Measurements from ENCODE around the gene ZNF668. TPM values are rescaled to one million over a fixed set of nuclear protein-coding genes. Genes with fewer than 3 reads are reported as not detected.
A peak's percentile ranks its signal among the peaks of the same experiment; 100 is the strongest.

Gene ZNF668
- total and polyA plus RNA-seq, 4 donors, result 0.92 to 4.8 (median 3.9) TPM

DNA sequence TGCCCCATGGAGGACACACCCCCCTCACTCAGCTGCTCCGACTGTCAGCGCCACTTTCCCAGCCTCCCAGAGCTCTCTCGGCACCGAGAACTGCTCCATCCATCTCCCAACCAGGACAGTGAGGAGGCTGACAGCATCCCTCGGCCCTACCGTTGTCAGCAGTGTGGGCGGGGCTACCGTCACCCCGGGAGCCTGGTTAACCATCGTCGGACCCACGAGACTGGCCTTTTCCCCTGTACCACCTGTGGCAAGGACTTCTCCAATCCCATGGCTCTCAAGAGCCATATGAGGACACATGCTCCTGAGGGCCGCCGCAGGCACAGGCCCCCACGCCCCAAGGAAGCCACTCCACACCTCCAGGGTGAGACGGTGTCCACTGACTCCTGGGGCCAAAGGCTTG, 2.3 kb upstream of the ZNF668 start:
- Histone ChIP-seq H3K27ac (ENCODE audit: low read depth in 1 of 2, low read length in 2 of 2) (no peak overlapping the region), H3K9ac (ENCODE audit: low read depth in 1 of 2, low read length in 2 of 2) (no peak overlapping the region), H3K9me3 (ENCODE audit: control insufficient read depth in 4 of 4, low read length in 3 of 4) (no peaks in the 10 kb centered on the region), H3K27me3 (ENCODE audit: control insufficient read depth in 4 of 4, insufficient read depth in 4 of 4, low read length in 3 of 4) (no peaks in the 10 kb centered on the region), H3K4me3 (ENCODE audit: low read depth in 1 of 3, low read length in 3 of 3) (no peak overlapping the region), H3K36me3 (ENCODE audit: control insufficient read depth in 4 of 4, insufficient read depth in 3 of 4, low read depth in 1 of 4, low read length in 3 of 4) (peaks cover 4 to 44% (median 18%) of the 10 kb centered on the region in 4 donors), H3K4me1 (ENCODE audit: control insufficient read depth in 4 of 4, insufficient read depth in 4 of 4, low read length in 3 of 4) (peaks cover 0 to 26% (median 19%) of the 10 kb centered on the region in 4 donors)
- no peak for TF ChIP-seq SP1 (IDR thresholded peaks at IDR 0.05)
- no peak for TF ChIP-seq RXRA (IDR thresholded peaks at IDR 0.05)
- no peak for TF ChIP-seq GABPA (IDR thresholded peaks at IDR 0.05 in 1 of 2, conservative IDR thresholded peaks at IDR 0.05 in 1 of 2)
- TF ChIP-seq, protein P1, sequence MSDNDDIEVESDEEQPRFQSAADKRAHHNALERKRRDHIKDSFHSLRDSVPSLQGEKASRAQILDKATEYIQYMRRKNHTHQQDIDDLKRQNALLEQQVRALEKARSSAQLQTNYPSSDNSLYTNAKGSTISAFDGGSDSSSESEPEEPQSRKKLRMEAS (IDR thresholded peaks at IDR 0.05), result no peak
- TF ChIP-seq FOXA2 (IDR thresholded peaks at IDR 0.05), result no peak
- no peak for TF ChIP-seq RAD21 (IDR thresholded peaks at IDR 0.05)
- no peak for TF ChIP-seq JUND (IDR thresholded peaks at IDR 0.05)
- TF ChIP-seq NR2F2 (IDR thresholded peaks at IDR 0.05), result no peak
- TF ChIP-seq, protein P2, sequence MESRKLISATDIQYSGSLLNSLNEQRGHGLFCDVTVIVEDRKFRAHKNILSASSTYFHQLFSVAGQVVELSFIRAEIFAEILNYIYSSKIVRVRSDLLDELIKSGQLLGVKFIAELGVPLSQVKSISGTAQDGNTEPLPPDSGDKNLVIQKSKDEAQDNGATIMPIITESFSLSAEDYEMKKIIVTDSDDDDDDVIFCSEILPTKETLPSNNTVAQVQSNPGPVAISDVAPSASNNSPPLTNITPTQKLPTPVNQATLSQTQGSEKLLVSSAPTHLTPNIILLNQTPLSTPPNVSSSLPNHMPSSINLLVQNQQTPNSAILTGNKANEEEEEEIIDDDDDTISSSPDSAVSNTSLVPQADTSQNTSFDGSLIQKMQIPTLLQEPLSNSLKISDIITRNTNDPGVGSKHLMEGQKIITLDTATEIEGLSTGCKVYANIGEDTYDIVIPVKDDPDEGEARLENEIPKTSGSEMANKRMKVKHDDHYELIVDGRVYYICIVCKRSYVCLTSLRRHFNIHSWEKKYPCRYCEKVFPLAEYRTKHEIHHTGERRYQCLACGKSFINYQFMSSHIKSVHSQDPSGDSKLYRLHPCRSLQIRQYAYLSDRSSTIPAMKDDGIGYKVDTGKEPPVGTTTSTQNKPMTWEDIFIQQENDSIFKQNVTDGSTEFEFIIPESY (IDR thresholded peaks at IDR 0.05), result no peak
- 75% methylated on average over 16 of the region's 16 CpGs for WGBS
- no peak for DNase-seq (ENCODE audit: low spot score)

DNA sequence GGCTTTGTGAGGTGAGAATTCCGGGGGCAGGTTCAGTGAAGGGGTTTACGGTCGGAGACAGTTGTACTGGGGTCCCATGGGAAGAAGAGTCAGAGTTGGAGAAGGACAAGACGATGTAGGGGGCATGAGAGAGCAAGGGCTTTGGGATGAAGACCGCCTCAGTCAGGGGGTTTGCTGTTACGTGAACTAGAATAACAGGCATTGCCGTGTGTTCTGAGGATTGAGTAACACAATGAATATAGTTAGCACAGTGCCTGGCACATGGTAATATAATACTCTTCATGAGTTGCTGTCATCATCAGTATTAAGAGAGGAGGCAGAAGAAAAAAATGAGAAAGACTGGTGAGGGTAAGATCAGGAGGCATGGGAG, 759 bp upstream of the ZNF668 start:
- 1% methylated on average over 7 of the region's 7 CpGs for WGBS
- H3K36me3 ChIP-seq (ENCODE audit: control insufficient read depth in 4 of 4, insufficient read depth in 3 of 4, low read depth in 1 of 4, low read length in 3 of 4), result peaks cover 4 to 31% (median 14%) of the 10 kb centered on the region in 4 donors
- peaks cover 0 to 26% (median 19%) of the 10 kb centered on the region in 4 donors for H3K4me1 ChIP-seq (ENCODE audit: control insufficient read depth in 4 of 4, insufficient read depth in 4 of 4, low read length in 3 of 4)
- TF ChIP-seq, protein P2 (IDR thresholded peaks at IDR 0.05), result no peak
- TF ChIP-seq, protein P3, sequence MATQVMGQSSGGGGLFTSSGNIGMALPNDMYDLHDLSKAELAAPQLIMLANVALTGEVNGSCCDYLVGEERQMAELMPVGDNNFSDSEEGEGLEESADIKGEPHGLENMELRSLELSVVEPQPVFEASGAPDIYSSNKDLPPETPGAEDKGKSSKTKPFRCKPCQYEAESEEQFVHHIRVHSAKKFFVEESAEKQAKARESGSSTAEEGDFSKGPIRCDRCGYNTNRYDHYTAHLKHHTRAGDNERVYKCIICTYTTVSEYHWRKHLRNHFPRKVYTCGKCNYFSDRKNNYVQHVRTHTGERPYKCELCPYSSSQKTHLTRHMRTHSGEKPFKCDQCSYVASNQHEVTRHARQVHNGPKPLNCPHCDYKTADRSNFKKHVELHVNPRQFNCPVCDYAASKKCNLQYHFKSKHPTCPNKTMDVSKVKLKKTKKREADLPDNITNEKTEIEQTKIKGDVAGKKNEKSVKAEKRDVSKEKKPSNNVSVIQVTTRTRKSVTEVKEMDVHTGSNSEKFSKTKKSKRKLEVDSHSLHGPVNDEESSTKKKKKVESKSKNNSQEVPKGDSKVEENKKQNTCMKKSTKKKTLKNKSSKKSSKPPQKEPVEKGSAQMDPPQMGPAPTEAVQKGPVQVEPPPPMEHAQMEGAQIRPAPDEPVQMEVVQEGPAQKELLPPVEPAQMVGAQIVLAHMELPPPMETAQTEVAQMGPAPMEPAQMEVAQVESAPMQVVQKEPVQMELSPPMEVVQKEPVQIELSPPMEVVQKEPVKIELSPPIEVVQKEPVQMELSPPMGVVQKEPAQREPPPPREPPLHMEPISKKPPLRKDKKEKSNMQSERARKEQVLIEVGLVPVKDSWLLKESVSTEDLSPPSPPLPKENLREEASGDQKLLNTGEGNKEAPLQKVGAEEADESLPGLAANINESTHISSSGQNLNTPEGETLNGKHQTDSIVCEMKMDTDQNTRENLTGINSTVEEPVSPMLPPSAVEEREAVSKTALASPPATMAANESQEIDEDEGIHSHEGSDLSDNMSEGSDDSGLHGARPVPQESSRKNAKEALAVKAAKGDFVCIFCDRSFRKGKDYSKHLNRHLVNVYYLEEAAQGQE (IDR thresholded peaks at IDR 0.05), result no peak
- TF ChIP-seq, protein P4, sequence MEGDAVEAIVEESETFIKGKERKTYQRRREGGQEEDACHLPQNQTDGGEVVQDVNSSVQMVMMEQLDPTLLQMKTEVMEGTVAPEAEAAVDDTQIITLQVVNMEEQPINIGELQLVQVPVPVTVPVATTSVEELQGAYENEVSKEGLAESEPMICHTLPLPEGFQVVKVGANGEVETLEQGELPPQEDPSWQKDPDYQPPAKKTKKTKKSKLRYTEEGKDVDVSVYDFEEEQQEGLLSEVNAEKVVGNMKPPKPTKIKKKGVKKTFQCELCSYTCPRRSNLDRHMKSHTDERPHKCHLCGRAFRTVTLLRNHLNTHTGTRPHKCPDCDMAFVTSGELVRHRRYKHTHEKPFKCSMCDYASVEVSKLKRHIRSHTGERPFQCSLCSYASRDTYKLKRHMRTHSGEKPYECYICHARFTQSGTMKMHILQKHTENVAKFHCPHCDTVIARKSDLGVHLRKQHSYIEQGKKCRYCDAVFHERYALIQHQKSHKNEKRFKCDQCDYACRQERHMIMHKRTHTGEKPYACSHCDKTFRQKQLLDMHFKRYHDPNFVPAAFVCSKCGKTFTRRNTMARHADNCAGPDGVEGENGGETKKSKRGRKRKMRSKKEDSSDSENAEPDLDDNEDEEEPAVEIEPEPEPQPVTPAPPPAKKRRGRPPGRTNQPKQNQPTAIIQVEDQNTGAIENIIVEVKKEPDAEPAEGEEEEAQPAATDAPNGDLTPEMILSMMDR (IDR thresholded peaks at IDR 0.05; ENCODE audit: low read depth, low read length, missing input control), result no peak
- peak overlapping the region; percentile 67 to 87 for H3K9ac ChIP-seq (ENCODE audit: low read depth in 1 of 2, low read length in 2 of 2)
- H3K4me3 ChIP-seq (ENCODE audit: low read depth in 1 of 3, low read length in 3 of 3), result peak overlapping the region; percentile 94 to 100 (median 100)
- H3K27me3 ChIP-seq (ENCODE audit: control insufficient read depth in 4 of 4, insufficient read depth in 4 of 4, low read length in 3 of 4), result no peaks in the 10 kb centered on the region
- no peaks in the 10 kb centered on the region for H3K9me3 ChIP-seq (ENCODE audit: control insufficient read depth in 4 of 4, low read length in 3 of 4)
- no peak for DNase-seq (ENCODE audit: low spot score)
- peak overlapping the region; percentile 97 to 98 for H3K27ac ChIP-seq (ENCODE audit: low read depth in 1 of 2, low read length in 2 of 2)

All from liver (tissue), 9 donors.